GM12878 (cell line): Measurements from ENCODE around the gene RBBP6.

Experiments
- CTCF ChIP-seq, 3 experiments: IDR thresholded peaks in 2 of 3; conservative IDR thresholded peaks in 1 of 3; 2 replicates each; pipeline ENCODE4 v1.5.1; 2011; ENCODE audit warnings: low read depth in 3 of 3, low read length in 3 of 3, mild to moderate bottlenecking in 3 of 3, control low read depth in 2 of 3, moderate library complexity in 2 of 3, inconsistent platforms in 1 of 3, mixed read lengths in 1 of 3; ENCODE audit not compliant: control insufficient read depth in 2 of 3, insufficient read depth in 1 of 3; ENCODE audit errors: extremely low read depth in 1 of 3
- DPF2 ChIP-seq: fragments of 450-650 bp; IDR thresholded peaks from 2 replicates; pipeline ENCODE4 v1.6.1; 2017; ENCODE audit warnings: mild to moderate bottlenecking
- ETV6 ChIP-seq, 2 experiments: fragments of 450-650 bp in 1 of 2; IDR thresholded peaks in 1 of 2; conservative IDR thresholded peaks in 1 of 2; 2 replicates each; pipeline ENCODE4 v1.6.1; 2014; ENCODE audit warnings: antibody characterized with exemption in 1 of 2, borderline replicate concordance in 1 of 2, low read depth in 1 of 2, mild to moderate bottlenecking in 1 of 2, moderate library complexity in 1 of 2
- EZH2 ChIP-seq: IDR thresholded peaks from 2 replicates; pipeline ENCODE4 v1.6.1; 2012; ENCODE audit warnings: low read depth, mild to moderate bottlenecking, control low read depth, inconsistent platforms, low read length, borderline replicate concordance; ENCODE audit not compliant: control insufficient read depth
- JUNB ChIP-seq: IDR thresholded peaks from 2 replicates; pipeline ENCODE4 v1.6.1; 2016; ENCODE audit warnings: antibody characterized with exemption, mild to moderate bottlenecking
- NFYA ChIP-seq: IDR thresholded peaks from 2 replicates; pipeline ENCODE4 v1.6.1; 2011; ENCODE audit warnings: low read depth, mild to moderate bottlenecking, low read length, improper control_type of control experiment, borderline replicate concordance
- POLR2A ChIP-seq: IDR thresholded peaks from 2 replicates; pipeline ENCODE4 v1.6.1; 2011; ENCODE audit warnings: low read depth, mild to moderate bottlenecking, low read length
- POLR2AphosphoS2 ChIP-seq: IDR thresholded peaks from 2 replicates; pipeline ENCODE4 v1.6.1; 2011; ENCODE audit warnings: low read depth, mild to moderate bottlenecking, low read length, improper control_type of control experiment, moderate library complexity
- RBBP5 ChIP-seq: fragments of 200-600 bp; sonication (generic); conservative IDR thresholded peaks from 2 replicates; pipeline ENCODE4 v1.6.1; 2016
- REST ChIP-seq: IDR thresholded peaks from 2 replicates; pipeline ENCODE4 v1.6.1; 2012; ENCODE audit warnings: mild to moderate bottlenecking, low read depth, low read length
- SP1 ChIP-seq: IDR thresholded peaks from one replicate; pipeline ENCODE4 v1.6.1; 2011; ENCODE audit warnings: low read depth, low read length
- YY1 ChIP-seq: IDR thresholded peaks from 2 replicates; pipeline ENCODE4 v1.6.1; 2011; ENCODE audit warnings: low read depth, mild to moderate bottlenecking, low read length

- no peak for TF ChIP-seq EZH2
- TF ChIP-seq CTCF (IDR thresholded peaks at IDR 0.05 in 2 of 3, conservative IDR thresholded peaks at IDR 0.05 in 1 of 3; ENCODE audit: control insufficient read depth in 2 of 3, extremely low read depth in 1 of 3, insufficient read depth in 1 of 3, low read depth in 3 of 3, low read length in 3 of 3) = no peak
- TF ChIP-seq POLR2AphosphoS2 = no peak
- no peak for TF ChIP-seq SP1
- TF ChIP-seq YY1 = no peak
- no peak for TF ChIP-seq POLR2A
- TF ChIP-seq DPF2 = no peak
- no peak for TF ChIP-seq ETV6 (conservative IDR thresholded peaks at IDR 0.05 in 1 of 2, IDR thresholded peaks at IDR 0.05 in 1 of 2; ENCODE audit: borderline replicate concordance in 1 of 2, low read depth in 1 of 2)
- no peak for TF ChIP-seq RBBP5
- no peak for TF ChIP-seq REST
- TF ChIP-seq NFYA = no peak
- no peak for TF ChIP-seq JUNB
Observed at GRCh38 chr16:24583494-24583893, 44.1 kb downstream of the RBBP6 start.
